GM21619 (cell line): ENCODE results near the gene PPP1R12A.
A peak's percentile ranks its signal among the peaks of the same experiment; 100 is the strongest.

Experiments used
- ATAC-seq: cut with Tn5 transposase; IDR thresholded peaks from one replicate; pipeline ENCODE4 v1.9.1; 2021; ENCODE audit not compliant: unreplicated experiment

Gene PPP1R12A

DNA sequence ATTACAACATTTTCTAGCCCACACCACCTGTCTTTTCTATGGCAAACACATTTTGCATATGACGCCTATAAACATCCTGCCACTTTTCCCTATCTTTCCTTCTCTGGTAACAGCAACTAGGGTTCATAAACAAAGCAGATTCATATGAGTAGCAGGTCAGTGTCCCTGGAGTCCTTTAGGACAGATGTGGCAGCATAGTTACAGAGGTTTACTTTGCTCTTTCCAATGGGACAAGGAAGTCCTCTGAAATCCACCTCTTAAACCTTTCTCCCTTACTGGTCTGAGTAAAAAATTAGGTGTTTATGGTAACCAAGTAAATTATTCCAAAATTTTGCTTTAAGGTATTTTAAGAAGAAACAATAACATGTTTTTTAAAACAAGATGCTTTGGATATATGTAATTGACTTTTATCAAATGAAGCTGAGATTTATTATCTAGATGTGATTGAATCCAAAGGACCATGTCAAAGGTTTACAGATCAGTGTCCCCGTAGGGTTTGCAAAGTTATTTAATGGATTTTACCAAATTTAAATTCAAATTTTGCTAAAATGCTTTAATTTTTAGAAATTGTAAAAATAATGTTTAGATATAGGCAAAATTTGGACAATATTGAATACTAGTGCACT lies 164.9 kb downstream of the PPP1R12A start:
- no peak for ATAC-seq

GRCh38 chr12:79769189-79769859 lies 165.6 kb downstream of the PPP1R12A start:
- no peak for ATAC-seq

- ATAC-seq = no peak
Measured at GRCh38 chr12:79766705-79767464, 168.0 kb downstream of the PPP1R12A start.

DNA sequence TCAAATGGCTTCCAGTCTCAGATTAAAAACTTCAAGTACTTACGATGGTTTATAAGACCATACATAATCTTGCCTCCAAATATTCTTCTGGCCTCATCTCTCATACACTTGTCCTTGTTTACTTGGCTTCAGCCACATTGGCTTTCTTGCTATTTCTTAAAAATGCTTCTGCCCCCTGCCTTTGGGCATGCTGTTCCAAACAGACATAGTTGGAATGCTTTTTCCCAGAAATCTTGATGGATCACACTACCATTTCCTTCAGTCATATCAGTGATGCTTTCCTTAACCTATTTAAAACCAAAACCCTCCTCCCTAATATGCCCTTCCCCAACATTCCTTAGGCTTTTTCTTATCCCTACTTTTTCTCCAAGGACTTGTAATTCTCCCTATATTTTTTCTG lies 169.7 kb downstream of the PPP1R12A start:
- ATAC-seq = no peak

DNA sequence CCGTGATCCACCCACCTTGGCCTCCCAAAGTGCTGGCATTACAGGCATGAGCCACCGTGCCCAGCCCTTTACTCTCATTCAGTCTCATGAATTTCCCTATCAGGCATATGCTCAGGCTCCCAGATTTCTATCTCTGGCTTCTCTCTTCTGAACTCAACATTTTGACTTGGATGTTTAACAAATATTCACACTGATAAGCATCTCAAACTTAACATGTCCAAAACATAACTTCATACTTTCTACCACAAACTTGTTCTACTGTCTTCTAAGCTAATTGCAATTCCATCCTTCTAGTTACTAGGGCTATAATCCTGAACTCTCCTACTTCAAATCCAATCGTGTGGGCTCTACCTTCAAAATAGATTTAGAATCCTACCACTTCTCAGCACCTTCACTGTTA lies 170.3 kb downstream of the PPP1R12A start:
- no peak for ATAC-seq

- no peak for ATAC-seq
Measured at GRCh38 chr12:79763766-79764452, 171.0 kb downstream of the PPP1R12A start.

DNA sequence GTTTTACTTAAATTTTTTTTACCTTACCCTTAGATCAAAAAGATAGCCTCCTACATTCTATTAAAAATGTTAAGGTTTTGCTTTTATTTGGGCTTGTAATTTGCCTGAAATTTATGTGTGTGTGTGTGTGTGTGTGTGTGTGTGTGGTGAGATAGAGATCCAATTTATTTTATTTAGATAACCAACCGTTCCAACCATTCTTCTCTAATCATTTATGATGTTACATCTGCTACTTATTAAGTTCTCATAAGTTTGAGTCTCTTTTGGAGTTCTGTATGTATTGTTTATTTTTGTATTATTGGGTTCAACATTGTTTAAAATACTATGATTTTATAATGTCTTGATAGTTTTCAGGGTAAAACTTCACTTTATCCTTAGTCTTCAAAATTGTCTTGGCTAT lies 173.6 kb downstream of the PPP1R12A start:
- ATAC-seq = no peak

- no peak for ATAC-seq
Measured at GRCh38 chr12:79747274-79747673, 187.6 kb downstream of the PPP1R12A start.

GRCh38 chr12:79737875-79738718 lies 196.8 kb downstream of the PPP1R12A start:
- peak; percentile 80 for ATAC-seq

GRCh38 chr12:79732638-79733037 lies 202.3 kb downstream of the PPP1R12A start:
- ATAC-seq = no peak

DNA sequence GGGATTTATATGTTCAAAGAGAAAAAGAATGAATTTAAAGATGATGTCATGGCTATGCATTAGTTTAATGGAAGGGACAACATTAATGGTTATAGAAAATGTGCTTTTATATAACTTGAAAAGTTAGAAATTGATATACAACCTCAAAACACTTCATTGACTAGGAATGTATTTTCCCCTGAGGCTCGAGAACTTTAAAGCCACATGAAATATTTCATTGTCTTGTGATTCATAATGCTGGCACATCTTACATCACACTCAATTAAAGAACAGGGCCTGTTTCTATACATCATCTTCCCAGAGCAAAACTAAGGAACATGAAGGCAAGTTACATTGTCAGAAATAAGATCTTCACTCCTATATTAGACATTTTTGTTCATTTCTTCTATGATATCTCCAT lies 208.9 kb downstream of the PPP1R12A start:
- ATAC-seq = no peak
